ENCODE data around the gene KCNQ1. TPM values are rescaled to one million over a fixed set of nuclear protein-coding genes. Genes with fewer than 3 reads are reported as not detected.
"Not testable (repeated sequence)": the region's sequence is repeated elsewhere in the genome, so short reads cannot be mapped to it uniquely, and the experiment has no call there.

KCNQ1 gene
- total RNA-seq, 1 donor from 2014 or later: 0.13 TPM

- DNase-seq (ENCODE audit: low read depth in 2 of 2): no peak
Measured at GRCh38 chr11:2588809-2589537, 144.2 kb downstream of the KCNQ1 start.

- DNase-seq (ENCODE audit: low read depth in 2 of 2): no peak
Measured at GRCh38 chr11:2589538-2589934, 144.7 kb downstream of the KCNQ1 start.

GRCh38 chr11:2590131-2590964 is 145.5 kb downstream of the KCNQ1 start:
- no peak for DNase-seq (ENCODE audit: low read depth in 2 of 2)

GRCh38 chr11:2590965-2591754 is 146.4 kb downstream of the KCNQ1 start:
- no peak for DNase-seq (ENCODE audit: low read depth in 2 of 2)

- no peak for DNase-seq (ENCODE audit: low read depth in 2 of 2)
Measured at GRCh38 chr11:2591805-2592204, 147.0 kb downstream of the KCNQ1 start.

- DNase-seq (ENCODE audit: low read depth in 2 of 2): no peak
Measured at GRCh38 chr11:2592559-2593392, 148.0 kb downstream of the KCNQ1 start.

GRCh38 chr11:2593393-2593950 is 148.7 kb downstream of the KCNQ1 start:
- no peak for DNase-seq (ENCODE audit: low read depth in 2 of 2)

GRCh38 chr11:2594267-2594666 is 149.5 kb downstream of the KCNQ1 start:
- no peak for DNase-seq (ENCODE audit: low read depth in 2 of 2)

GRCh38 chr11:2595204-2595603 is 150.4 kb downstream of the KCNQ1 start:
- DNase-seq (ENCODE audit: low read depth in 2 of 2): no peak

- peak; percentile 32 to 69 for DNase-seq (ENCODE audit: low read depth in 2 of 2)
Measured at GRCh38 chr11:2599561-2600189, 154.9 kb downstream of the KCNQ1 start.

- DNase-seq (ENCODE audit: low read depth in 2 of 2): no peak
Measured at GRCh38 chr11:2609345-2609744, 164.5 kb downstream of the KCNQ1 start.

GRCh38 chr11:2612884-2613571 is 168.2 kb downstream of the KCNQ1 start:
- DNase-seq (ENCODE audit: low read depth in 2 of 2): no peak

- DNase-seq (ENCODE audit: low read depth in 2 of 2): no peak
Measured at GRCh38 chr11:2621894-2622293, 177.1 kb downstream of the KCNQ1 start.

- DNase-seq (ENCODE audit: low read depth in 2 of 2): no peak
Measured at GRCh38 chr11:2625183-2625582, 180.4 kb downstream of the KCNQ1 start.

- no peak for DNase-seq (ENCODE audit: low read depth in 2 of 2)
Measured at GRCh38 chr11:2630679-2631078, 185.9 kb downstream of the KCNQ1 start.

- DNase-seq (ENCODE audit: low read depth in 2 of 2): no peak
Measured at GRCh38 chr11:2631161-2631560, 186.4 kb downstream of the KCNQ1 start.

- not testable (repeated sequence) for DNase-seq (ENCODE audit: low read depth in 2 of 2)
Measured at GRCh38 chr11:2639763-2640162, 195.0 kb downstream of the KCNQ1 start.

- DNase-seq (ENCODE audit: low read depth in 2 of 2): no peak
Measured at GRCh38 chr11:2641623-2642022, 196.8 kb downstream of the KCNQ1 start.

- no peak for DNase-seq (ENCODE audit: low read depth in 2 of 2)
Measured at GRCh38 chr11:2643746-2644145, 198.9 kb downstream of the KCNQ1 start.

All from dermis microvascular lymphatic vessel endothelial cell (primary cell).